Inferior parietal cortex (tissue), 1 donor: ENCODE results near the gene L1CAM.

Experiments used
- DNase-seq: peaks from one replicate; pipeline ENCODE4 v3.0.0-alpha.2; 2016; ENCODE audit errors: extremely low spot score

The L1CAM gene

DNA sequence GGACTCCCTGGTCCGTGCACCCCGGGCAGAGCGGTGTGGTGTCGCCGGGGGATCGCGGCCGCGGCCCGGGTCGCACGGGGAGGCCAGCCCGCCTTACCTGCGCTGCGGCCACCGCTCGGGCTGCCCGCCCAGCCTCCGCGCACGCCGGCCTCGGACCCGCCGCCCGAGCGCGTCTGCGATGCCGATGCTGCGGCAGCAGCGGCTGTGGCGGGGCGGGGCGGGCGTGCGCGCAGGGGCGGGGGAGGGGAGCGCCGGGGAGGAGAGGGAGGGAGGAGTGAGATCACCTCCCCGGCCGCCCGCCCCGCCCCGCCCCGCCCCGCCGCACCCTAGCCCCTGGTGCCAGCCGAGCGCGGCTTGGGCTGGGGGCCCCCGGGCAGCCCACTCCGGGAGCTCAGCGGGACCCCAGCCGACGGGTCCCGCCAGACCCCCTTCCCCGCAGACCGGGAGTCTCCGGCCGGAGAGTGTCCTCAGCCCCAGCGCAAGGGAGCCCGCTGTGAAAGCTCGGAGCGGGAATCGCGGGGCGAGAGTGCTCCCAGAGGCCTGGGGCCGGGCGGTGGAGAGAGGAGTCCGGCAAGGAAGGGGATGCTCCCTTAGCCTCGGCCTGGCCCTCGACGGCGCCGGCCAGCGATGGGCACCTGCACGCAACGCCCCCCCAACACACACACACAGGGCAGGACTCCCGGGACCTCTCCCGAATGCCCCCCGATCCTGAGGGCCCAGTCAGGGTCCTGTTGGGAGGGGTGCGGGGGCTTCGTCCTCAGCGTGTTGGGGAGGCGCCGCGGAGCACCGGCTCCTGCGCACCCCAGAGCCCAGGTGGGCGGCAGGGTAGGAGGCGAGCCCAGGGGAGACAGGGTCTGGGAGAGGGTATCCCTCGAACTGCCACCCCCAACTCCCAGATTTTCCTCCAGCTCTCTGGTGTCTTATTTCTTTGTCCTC, at the start of gene L1CAM:
L1CAM (minus strand) TSS at position 206 of the 936 bp plus-strand sequence. CDS start 10,337 bp downstream, outside the sequence.
- DNase-seq, result no peak

GRCh38 chrX:153935326-153935851, 49.4 kb upstream of the L1CAM start:
- DNase-seq, result no peak

DNA sequence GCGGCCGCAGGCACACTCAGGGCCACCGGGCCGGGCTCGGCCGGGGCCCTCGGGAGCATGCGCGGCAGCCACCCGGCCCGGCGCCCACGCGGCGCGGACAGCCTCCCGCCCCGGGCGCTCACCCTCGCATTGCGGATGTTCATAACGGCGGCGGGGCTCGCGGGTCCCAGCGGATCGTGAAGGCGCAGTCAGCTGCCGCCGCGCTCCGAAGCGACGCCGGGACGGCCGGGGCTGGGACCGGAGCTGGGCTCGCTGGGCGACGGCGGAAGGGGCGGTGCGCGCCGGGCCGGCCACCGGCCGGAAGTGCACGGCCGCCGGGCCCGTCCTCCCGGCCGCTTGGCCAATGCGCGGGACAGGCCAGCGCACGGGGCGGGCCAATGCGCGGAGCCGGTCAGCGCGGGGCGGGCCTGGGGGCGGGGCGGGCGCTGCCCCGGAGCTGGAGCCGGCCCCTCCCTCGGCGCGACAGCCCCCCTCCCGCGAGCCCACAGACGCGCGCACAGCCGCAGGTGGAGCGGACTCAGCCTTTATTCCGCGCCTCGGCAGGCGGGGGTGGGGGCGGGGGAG, 48.9 kb upstream of the L1CAM start, which contains the start of gene NAA10:
NAA10 (minus strand) TSS at position 276 of the 564 bp plus-strand sequence; CDS start at position 143, 133 bp downstream.
- DNase-seq, result peak; percentile 37

- DNase-seq, result no peak
Observed at GRCh38 chrX:153934148-153934761, 48.3 kb upstream of the L1CAM start.

- DNase-seq, result no peak
Observed at GRCh38 chrX:153933748-153934147, 47.8 kb upstream of the L1CAM start.

- DNase-seq, result no peak
Observed at GRCh38 chrX:153932220-153932915, 46.4 kb upstream of the L1CAM start.

GRCh38 chrX:153931748-153932147, 45.8 kb upstream of the L1CAM start:
- no peak for DNase-seq

GRCh38 chrX:153931151-153931550, 45.2 kb upstream of the L1CAM start:
- no peak for DNase-seq

- DNase-seq, result no peak
Observed at GRCh38 chrX:153930011-153930910, 44.3 kb upstream of the L1CAM start.

- no peak for DNase-seq
Observed at GRCh38 chrX:153929576-153929975, 43.6 kb upstream of the L1CAM start.

GRCh38 chrX:153928846-153929245, 42.9 kb upstream of the L1CAM start:
- no peak for DNase-seq

GRCh38 chrX:153927922-153928760, 42.2 kb upstream of the L1CAM start:
- peak; percentile 89 for DNase-seq

DNA sequence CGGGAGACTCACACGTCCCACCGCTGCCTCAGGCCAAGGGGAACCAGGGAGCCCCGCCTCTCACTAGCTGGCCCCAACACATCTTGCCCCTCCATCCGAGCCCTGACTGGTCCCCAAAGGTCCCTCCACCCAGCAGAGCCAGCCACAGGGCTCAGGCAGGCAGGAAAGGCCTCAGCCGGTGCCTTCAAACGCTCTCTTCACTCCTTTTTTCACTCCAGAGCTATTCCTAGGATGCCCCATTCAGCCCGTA, 41.6 kb upstream of the L1CAM start:
- DNase-seq, result no peak

DNA sequence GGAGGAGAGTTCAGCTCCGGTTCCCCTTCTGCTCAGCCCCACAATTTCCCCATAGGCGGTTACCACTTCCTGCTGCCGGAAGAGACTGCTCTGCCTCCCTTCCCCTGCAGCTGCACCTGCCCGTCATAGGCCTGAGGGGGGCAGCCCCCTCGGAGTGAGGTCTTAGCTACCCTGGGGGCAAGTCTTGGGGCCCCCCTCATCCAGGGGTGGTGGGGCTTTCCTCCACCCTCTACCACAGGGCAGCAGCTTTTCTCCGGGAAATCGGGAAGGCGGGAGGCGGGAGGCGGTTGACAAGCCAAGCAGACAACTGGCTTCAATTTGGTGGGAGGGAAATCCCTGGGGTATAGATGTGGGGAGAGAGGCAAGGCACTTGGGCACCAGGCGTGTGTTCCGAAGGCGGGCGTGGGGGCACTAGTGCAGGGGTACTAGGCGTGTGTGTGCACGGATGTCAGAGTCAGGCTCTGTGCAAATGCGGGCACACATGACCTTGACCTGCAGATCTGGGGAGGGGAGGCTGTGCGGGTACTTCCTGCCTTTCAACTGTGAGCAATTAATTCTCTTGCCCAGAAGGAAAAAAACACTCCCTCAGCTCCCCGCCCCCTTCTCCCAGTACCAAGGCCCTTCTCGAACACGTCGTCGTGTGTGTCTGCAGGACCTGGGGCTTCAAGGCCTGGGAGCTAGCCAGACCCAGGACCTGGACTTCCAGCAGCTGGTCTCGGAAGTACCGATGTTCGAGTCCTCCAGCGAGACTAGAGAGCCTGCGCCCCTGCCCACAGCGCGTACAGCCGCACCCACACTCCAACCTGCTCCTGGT, 41.1 kb upstream of the L1CAM start:
- DNase-seq, result no peak

GRCh38 chrX:153926552-153926857, 40.5 kb upstream of the L1CAM start:
- no peak for DNase-seq

DNA sequence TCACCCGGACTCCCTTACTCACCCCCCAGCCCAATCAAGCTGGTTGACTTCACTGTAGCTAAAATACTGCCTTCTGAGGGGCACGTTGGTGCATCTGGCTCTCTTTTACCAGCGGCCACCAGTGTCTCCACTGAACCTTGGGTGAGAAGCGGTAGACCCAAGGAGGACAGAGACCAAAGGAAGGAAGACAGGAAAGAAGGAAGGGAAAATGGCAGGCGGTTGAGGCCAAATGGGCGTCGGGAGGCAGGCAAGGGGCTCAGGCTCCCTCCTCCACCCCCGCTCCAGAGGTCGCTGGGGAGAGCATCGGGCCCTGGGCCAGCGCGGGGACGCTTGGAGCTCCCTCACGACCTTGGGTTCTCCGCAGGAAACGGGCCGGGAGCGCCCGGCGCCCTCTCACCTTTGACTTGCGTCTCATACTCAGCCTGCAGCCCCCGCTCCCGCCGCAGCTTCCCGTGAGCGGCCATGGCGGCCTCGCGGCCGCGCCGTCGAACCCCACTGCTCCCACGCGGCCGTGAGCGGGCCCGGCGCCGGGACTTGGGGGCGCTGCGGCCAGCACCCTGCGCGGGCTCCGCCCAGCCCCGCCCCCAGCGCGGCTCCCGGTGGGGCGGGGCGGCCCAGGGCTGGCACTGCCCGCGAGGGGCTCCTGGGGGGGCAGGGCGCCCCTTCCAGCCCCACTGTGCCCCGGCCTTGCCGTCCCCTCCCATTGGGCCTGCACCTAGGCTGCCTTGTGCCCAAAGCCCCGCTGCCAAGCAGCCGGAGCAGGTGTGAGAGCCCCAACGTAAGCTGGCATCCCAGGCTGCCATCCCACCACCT, 40.0 kb upstream of the L1CAM start, which contains the start of gene ARHGAP4:
ARHGAP4 (minus strand) TSS at position 526 of the 813 bp plus-strand sequence; CDS start at position 464, 62 bp downstream.
- DNase-seq, result no peak

DNA sequence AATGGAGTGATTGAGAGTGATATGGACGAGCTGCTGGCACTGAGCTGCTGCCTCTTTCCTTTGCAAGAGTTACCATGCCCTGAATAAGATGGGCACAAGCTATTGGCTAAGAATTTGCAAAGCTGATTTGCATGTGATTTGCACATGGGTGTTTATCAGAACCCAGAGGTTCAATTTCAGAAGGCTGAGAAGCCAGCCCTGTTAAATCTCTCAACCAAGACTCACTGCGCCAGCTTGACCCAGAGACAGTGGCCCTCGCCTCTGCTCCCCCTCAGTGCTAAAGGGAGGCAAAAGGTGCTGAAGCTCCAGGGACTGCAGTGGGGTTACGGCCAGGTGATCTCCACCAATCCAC, 39.4 kb upstream of the L1CAM start:
- no peak for DNase-seq

DNA sequence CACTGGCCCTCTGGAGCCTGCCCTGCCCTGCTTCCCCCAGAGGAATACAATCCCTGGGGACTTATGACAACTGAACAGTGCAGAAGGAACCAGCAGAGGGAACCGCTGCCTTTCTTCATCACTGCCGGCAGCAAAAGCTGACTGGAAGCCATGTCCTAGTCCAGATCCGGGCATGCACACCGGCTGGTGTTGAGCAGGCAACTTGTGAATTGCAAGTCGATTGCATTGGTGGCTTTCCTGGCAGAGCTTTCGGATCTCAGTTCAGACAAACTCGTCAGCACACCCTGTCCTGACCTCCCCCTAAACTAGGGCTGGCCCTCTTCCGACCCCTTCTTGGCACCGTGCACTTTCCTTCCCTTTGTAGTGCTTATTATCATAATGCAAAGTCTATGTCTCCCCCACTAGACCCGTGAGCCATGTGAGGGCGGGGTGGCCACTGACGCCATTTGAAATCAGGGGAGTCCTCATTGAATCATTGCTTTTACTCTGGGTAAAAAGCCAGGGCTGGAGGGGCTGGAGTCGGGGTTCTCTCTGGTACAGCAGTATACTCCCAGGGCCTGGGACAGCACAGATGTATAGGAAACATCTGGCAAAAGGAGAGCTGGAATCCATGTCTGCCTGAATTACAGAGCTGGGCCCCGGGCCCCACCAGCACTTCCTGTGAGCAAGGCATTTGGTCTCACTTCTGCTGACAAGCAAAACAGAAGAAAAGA, 38.3 kb upstream of the L1CAM start:
- no peak for DNase-seq
